AML-193 (cell line): ENCODE measurements around the gene TDRD12.
"Not testable (repeated sequence)": the region's sequence is repeated elsewhere in the genome, so short reads cannot be mapped to it uniquely, and the experiment has no call there.

Experiments used
- DNase-seq, 2 experiments: peaks; one replicate each; lab custom pipeline; 2025; lab: John Stamatoyannopoulos, UW

TDRD12 gene

DNA sequence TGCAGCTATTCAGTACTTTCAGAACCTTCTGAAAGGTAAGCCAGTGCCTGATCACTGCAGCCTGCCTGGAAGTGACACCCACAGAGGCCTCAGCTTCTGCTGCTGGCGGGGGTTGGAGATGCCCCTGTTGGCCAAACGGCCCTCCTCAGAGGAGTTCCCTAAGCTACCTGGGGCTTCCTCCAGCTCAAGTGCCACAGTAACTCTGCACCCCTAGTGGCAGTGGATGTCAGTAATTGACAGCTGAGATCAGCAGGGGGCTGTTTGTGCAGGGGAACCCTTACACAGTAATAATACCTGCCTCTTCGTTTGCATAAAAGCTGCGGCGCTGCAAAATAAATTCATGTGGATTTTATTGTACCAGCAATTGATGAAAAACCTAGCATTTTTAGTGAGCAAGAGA lies 28.9 kb downstream of the TDRD12 start:
- no peak for DNase-seq

DNA sequence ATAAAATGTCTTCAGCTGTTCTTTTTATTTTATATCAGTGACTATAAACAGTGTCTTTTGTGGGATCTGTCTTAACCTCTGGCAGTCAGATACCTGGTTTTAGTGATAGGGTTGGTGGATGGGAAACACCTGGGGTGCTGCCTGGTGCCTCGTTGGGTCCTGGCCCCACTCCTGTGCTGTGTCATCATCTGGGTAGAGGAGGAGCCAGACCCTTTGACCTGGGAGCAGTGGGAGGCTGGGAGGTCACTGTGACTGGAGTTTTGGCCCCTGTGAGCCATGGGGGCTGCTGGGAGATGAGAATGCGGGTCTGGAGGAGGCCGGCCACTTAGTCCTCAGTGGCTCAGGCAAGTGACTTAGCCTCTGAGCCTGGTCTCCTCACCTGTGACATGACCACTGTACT lies 29.4 kb downstream of the TDRD12 start:
- DNase-seq: no peak

DNA sequence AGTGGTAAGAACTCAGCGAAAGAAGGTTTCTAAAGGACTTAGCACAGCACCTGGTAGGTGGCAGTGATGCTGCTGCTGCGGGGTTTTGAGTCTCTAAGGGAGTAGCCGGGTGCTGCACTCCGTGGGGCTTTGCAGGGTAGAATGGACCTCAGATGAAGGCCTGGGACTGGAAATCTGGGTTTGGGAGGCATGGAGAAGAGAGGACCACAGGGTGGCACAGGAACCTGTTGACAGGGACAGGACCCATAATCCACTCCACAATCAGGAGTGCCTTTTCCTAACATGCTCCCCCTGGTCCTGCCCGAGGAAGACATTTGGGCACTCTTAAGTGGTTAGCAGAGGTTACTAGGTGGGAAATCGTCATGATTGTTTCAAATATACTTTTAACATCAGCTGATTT lies 29.8 kb downstream of the TDRD12 start:
- DNase-seq: no peak

DNA sequence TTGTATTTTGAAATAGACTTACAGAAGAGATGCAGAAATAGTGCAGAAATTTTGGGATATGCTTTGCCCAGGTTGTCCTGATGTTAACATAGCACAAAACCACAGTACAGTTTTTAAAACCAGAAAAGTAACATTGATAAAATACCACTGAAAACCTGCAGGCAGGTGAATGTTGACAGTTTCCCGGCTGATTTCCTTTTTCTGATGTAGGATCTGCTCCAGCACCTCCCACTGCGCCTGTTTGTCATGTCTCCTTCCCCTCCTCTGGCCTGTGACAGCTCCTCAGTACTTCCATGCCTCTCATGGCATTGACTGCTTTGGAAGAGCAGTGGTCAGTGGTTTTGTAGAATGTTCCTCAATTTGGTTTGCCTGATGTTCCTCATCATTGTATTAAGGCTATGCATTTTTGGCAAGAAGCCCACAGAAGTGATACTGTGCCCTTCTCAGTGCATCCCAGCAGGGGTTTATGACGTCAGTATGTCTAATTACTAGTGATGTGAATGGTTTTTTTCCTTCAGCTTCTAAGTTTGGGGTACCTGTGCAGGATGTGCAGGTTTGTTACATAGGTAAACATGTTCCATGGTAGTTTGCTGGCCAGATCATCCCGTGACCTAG lies 31.0 kb downstream of the TDRD12 start:
- peak; percentile 18 to 34 for DNase-seq

DNA sequence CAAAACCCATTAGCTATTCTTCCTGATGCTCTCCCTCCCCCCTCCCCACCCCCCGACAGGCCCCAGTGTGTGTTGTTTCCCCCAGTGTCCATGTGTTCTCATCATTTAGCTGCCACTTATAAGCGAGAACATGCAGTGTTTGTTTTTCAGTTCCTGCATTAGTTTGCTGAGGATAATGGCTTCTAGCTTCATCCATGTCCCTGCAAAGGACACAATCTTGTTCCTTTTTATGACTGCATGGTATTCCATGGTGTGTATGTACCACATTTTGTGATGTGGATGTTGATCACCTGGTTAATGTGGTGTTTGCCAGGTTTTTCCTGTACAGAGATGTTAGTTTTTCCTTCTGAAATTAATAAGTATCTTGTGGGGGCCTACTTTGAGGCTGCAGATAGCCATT lies 31.5 kb downstream of the TDRD12 start:
- no peak for DNase-seq

DNA sequence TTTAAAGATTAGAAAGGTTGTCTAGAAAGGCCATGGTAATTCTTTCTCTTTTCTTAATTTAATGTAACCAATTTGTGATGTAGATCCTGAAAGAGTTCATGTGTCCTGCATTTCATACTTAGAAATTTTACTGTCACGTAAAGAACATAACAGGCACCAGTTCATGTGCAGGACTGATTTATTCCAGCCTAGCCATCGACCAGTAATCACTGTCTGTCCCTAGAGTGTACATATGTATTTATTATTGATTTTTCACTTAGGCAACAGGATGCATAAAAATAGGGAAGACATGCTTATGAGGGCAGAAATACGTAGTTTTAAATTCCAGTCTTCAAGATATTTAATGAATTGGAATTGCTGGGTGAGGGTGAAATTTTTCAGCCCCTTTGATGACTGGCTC lies 37.6 kb downstream of the TDRD12 start:
- DNase-seq: no peak

DNA sequence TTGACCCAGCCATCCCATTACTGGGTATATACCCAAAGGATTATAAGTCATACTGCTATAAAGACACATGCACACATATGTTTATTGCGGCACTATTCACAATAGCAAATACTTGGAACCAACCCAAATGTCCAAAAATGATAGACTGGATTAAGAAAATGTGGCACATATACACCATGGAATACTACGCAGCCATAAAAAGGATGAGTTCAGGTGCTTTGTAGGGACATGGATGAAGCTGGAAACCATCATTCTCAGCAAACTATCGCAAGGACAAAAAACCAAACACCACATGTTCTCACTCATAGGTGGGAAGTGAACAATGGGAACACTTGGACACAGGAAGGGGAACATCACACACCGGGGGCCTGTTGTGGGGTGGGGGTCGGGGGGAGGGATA lies 45.8 kb downstream of the TDRD12 start:
- not testable (repeated sequence) for DNase-seq

DNA sequence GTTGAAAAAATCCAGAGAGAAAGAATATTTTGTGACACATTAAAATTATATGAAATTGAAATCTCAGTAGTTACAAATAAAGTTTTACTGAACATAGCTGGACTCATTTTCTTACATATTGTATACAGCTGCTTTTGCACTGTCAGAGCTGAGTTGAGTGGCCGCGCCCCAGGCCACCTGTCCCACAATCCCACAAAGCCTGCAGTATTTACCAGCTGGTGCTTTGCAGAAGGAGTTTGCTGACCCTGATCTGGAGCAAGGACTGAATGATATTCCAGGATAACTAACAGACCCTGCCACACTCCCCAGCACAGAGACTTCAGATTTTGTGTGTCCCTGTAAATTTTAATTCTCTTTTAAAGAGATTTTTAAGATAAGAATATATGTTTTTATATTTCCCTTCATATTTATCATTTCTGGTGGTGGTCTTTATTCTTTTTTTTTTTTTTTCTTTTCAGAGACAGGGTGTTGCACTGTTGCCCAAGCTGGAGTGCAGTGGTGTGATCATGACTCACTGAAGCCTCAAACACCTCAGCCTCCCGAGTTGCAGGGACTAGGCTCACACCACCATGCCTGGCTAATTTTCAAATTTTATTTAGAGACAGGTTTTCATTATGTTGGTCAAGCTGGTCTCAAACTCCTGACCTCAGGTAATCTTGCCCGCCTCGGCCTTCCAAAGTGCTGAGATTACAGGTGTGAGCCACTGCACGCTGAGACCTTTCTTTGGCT lies 48.5 kb downstream of the TDRD12 start:
- DNase-seq: no peak

DNA sequence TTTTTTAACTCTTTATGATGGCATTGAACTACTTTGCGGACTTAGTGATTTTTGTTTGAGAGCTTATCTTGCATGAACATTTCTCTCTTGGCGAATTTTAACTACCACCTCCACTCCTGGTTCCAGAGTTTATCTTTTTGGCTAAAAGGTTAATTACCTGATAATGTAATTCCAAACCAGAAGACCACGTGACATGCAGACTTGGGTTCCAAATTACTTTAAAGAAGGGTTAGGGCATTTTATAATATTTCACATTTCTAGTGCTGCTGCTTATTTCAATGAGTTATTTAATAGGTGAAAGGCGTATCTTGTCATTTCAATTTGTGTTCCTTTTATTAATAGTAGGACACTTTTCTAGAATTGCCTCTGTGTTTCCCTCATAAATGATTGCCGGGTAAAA lies 52.0 kb downstream of the TDRD12 start:
- no peak for DNase-seq

DNA sequence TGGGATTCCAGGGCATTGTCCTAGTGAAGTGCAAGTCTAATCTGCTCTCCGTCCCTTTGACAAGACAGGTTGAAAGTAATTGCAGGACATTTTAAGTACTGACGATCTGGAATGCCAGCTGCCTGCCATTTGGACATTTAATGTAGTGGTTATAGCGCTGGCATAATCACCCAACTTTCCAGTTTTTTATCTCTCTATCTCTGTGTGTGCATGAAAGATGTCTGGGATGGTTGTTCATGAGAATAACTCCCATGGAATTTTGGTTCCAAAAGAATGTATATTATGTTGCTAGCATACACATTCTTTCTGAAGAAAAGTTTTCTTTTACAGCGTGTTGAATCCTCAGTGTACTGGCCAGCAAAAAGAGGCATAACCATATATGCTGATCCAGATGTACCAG lies 53.6 kb downstream of the TDRD12 start:
- no peak for DNase-seq

DNA sequence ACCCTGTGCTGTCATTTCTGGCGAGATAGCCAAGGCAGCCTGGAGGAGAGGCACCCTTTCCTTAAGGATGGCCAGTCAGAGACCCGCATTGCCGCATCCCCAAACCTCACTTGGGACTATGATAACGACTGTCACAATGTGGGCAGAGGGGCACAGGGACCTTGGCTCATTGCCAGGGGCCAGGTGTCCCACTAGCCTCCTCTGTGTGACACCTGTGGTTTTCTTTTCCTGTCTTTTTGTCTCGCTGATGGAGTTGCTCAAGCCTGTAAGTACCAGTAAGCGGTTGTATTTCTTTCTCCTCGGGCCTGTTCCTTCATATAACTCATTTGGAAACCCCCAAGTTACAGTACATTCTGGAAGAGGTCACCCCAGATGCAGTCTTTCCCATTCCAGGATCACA lies 59.5 kb downstream of the TDRD12 start:
- DNase-seq: no peak

DNA sequence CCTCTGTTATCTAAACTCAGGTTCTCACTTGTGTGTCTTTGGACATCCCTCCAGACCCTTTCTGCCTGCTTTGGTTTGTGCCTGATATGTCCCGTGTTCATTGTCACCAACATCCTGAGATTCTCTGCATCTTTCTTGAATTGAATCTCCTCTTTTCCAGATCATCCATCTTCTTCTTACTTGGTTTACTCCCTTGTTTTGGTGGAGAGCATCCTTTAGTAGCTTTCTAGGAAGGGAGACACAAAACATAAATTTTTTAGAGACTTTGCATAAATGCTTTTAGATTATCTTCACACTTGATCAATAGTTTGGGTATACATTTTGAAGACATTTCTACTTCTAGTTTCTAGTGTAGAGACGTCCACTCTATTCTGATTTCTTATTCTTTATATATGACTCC lies 61.7 kb downstream of the TDRD12 start:
- no peak for DNase-seq

DNA sequence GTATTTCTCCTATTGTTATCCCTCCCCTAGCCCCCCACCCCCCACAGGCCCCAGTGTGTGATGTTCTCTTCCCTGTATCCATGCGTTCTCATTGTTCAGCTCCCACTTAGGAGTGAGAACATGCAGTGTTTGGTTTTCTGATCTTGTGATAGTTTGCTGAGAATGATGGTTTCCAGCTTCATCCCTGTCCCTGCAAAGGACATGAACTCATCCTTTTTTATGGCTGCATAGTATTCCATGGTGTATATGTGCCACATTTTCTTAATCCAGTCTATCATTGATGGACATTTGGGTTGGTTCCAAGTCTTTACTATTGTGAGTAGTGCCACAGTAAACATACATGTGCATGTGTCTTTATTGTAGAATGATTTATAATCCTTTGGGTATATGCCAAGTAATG lies 62.5 kb downstream of the TDRD12 start:
- DNase-seq: not testable (repeated sequence)

DNA sequence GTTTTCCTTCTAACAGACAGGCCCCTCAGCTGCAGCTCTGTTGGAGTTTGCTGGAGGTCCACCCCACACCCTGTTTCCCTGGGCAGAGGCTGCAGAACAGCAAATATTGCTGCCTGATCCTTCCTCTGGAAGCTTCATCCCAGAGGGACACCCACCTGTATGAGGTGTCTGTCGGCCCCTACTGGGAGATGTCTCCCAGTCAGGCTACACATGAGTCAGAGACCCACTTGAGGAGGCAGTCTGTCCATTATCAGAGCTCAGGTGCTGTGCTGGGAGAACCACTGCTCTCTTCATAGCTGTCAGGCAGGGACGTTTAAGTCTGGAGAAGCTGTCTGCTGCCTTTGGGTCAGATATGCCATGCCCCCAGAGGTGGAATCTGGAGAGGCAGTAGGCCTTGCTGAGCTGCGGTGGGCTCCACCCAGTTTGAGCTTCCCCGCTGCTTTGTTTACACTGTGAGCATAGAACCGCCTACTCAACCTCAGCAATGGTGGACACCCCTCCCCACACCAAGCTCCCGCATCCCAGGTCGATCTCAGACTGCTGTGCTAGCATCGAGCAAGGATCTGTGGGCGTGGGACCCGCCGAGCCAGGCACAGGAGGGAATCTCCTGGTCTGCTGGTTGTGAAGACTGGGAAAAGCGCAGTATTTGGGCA lies 67.7 kb downstream of the TDRD12 start:
- not testable (repeated sequence) for DNase-seq

DNA sequence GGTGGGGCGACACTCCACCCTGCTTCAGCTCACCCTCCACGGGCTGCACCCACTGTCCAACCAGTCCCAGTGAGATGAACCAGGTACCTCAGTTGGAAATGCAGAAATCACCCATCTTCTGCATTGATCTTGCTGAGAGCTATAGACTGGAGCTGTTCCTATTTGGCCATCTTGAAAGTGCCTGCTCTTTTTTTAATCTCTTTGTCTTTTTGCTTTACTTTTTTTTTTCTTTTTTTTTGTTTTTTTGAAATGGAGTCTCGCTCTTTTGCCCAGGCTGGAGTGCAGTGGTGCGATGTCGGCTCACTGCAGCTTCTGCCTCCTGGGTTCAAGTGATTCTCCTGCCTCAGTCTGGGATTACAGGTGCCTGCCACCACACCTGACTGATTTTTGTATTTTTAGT lies 68.3 kb downstream of the TDRD12 start:
- DNase-seq: not testable (repeated sequence)

DNA sequence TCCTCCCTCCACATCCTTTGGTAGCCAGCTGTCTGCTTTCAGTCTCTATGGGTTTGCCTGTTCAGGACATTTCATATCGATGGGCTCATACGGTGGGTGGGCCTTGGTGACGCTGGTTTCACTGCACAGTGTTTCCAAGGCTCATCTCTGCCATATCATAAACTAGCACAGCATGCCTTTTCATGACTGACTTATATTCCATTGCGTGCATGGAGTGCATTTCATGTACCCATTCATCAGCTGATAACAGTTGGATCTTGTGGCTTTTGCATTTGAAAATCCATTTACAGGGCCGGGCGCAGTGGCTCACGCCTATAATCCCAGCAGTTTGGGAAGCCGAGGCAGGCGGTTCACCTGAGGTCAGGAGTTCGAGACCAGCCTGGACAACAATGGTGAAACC lies 69.9 kb downstream of the TDRD12 start:
- no peak for DNase-seq

DNA sequence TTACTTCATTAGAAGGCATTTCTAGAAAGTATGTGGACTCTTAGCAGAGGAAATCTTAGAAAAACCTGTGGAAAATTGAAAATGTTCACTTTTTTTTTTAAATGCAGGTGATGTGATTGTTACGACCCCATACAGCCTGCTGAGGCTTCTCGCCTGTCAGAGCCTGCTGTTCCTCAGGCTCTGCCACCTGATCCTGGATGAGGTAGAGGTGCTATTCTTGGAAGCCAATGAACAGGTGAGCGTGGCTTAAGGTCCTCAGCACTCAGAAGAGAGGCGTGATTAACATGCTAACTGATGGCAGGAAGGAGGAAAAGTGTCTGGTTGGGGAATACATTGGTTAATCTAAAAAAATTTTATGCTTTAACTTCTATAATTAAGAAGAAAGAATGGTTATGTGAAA lies 78.6 kb downstream of the TDRD12 start:
- no peak for DNase-seq

DNA sequence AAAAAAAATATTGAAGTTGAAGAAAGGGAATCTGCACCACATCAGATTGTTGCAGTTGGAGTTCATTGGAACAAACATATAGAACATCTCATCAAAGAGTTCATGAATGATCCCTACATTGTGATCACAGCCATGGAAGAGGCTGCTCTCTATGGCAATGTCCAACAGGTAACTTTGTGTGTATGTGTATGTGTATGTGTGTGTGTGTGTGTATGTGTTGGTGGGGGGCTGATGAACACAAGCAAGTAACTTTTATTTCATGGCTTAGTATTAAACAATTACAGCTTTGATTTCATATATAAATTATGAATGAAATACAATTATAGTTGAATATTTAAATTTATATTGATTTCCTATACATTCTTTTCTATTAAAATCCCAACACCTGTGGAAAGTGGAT lies 80.6 kb downstream of the TDRD12 start:
- no peak for DNase-seq

DNA sequence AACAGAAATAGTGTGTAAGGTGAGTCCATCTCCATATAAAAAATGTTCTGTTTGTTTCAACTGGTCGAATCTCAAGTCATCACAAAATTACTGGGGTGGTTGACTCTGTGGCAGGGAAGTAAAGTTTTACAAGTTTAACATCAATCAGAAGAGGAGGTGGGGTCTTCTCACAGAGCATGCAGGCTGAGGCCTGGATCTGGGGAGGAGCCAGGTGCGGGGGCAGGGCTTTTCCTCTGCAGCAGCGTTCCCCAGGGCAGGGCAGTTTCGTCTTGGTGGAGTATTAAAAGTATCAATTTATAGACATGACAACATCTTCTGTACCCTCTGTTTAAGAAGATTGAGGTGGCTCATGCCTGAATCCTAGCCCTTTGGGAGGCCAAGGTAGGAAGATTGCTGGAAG lies 81.2 kb downstream of the TDRD12 start:
- DNase-seq: no peak

DNA sequence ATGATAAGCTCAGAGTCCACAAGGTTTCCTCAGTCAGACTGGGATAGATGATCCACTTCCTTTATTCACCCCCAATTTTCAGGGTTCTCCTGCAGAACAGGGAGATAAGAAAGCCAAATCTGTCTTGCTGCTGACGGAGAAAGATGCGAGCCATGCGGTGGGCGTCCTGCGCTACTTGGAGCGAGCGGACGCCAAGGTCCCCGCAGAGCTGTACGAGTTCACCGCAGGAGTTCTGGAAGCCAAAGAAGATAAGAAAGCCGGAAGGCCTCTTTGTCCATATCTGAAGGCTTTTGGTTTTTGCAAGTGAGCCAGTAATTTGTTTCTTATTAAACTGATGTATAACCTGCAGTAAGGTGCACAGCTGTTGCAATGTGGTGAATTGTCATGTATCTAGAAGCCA lies 83.3 kb downstream of the TDRD12 start:
- no peak for DNase-seq

DNA sequence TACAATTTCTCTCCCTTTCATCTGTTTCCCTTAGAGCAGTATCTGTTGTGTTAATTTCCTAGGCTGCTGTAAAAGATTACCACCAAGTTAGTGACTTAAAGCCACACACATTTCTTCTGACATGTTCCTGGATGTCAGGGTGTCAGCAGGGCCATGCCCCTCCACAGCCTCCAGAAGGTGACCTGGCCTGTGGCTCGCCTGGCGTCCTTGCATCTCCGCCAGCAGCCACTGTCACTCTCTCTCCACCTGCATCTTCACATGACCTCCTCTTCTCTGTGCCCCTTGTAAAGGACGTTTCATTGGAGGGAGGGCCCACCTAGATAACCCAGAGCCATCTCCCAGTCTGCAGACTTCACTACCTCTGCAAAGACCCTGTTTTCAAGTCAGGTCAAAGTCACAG lies 88.7 kb downstream of the TDRD12 start:
- DNase-seq: no peak

DNA sequence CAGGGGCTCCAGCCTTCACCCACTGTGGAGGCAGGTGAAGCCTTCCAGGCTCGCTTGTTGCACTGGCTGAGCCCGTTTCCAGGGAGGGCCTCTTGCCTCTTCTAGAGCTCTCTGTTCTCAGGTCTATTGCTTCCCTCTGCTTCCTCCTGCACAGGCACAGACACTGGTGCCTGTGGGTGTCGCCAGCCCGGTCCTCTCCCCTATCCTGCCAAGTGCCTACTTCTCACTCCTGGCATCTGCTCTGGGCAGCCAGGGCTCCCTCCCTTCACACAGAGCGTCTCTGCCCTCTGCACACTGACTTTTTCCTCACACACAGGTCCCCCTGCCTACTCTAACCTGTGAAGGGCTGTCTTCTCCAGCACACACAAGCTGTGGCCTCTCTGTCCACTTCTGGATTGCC lies 89.7 kb downstream of the TDRD12 start:
- DNase-seq: no peak

DNA sequence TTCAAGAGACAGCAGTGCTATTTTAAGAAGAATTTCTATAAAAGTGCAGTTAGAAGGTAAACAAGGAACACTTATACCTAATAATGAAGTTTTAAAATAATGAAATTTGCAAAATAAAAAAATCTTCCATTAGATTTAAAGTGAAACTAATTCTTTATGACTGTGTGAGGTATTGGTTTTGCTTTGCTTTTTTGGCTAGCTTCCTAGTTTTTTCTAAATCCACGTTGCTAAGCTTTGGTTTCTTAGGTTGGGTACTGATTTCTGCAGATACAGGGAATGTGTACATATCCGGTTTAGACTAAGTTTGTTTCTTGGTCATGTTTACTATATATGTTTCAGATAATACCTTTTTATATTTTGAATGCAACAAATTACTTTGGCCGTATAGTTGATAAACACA lies 90.2 kb downstream of the TDRD12 start:
- DNase-seq: no peak

DNA sequence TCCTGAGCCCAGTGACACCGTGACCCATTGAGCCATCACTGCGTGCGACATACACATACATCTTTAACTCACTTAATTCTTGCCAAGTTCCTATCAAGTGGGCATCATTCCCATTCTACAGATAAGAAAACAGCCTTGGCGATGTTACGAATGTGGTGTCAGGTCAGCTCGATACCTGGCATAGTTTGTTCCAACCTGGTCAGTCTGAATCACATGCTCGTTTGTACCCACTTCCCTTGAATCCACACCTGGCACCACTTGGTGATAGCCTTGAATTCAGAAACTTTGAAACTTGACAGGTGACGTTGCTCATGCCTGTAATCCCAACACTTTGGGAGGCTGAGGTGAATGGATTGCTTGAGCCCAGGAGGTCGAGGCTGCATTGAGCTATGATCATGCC lies 90.9 kb downstream of the TDRD12 start:
- DNase-seq: no peak
